NT2/D1 (cell line): ENCODE results near the gene ZNF736.
"Not testable (repeated sequence)": the region's sequence is repeated elsewhere in the genome, so short reads cannot be mapped to it uniquely, and the experiment has no call there.

Experiments used
- DNase-seq: peaks from one replicate; pipeline ENCODE4 v3.0.0-alpha.2; 2011; ENCODE audit warnings: low read depth, low spot score
- H3K27me3 ChIP-seq: 2 replicates; pipeline ENCODE4 v1.6.0; 2011; ENCODE audit warnings: mild to moderate bottlenecking; ENCODE audit not compliant: insufficient read length, insufficient read depth
- H3K36me3 ChIP-seq: 2 replicates; pipeline ENCODE4 v1.6.1; 2011; ENCODE audit warnings: mild to moderate bottlenecking, low read length, mixed read lengths; ENCODE audit not compliant: insufficient read depth, insufficient read length
- H3K4me1 ChIP-seq: 2 replicates; pipeline ENCODE4 v1.5.1; 2011; ENCODE audit not compliant: insufficient read depth, insufficient read length
- H3K4me3 ChIP-seq: 2 replicates; pipeline ENCODE4 v1.5.1; 2011; ENCODE audit warnings: low read depth; ENCODE audit not compliant: insufficient read length
- H3K9ac ChIP-seq: 2 replicates; pipeline ENCODE4 v1.6.0; 2011; ENCODE audit warnings: low read depth; ENCODE audit not compliant: insufficient read length
- H3K9me3 ChIP-seq: 2 replicates; pipeline ENCODE4 v1.5.1; 2011; ENCODE audit warnings: mild to moderate bottlenecking, low read length; ENCODE audit not compliant: insufficient read depth
- SUZ12 ChIP-seq: IDR thresholded peaks from 2 replicates; pipeline ENCODE4 v1.6.1; 2011; ENCODE audit not compliant: insufficient read length, insufficient read depth; ENCODE audit errors: extremely low read depth
- YY1 ChIP-seq: IDR thresholded peaks from 2 replicates; pipeline ENCODE4 v1.6.1; 2011; ENCODE audit not compliant: insufficient read length, insufficient read depth
- ZNF274 ChIP-seq: IDR thresholded peaks from 2 replicates; pipeline ENCODE4 v1.6.1; 2011; ENCODE audit warnings: mild to moderate bottlenecking, low read depth, low read length

Gene ZNF736

DNA sequence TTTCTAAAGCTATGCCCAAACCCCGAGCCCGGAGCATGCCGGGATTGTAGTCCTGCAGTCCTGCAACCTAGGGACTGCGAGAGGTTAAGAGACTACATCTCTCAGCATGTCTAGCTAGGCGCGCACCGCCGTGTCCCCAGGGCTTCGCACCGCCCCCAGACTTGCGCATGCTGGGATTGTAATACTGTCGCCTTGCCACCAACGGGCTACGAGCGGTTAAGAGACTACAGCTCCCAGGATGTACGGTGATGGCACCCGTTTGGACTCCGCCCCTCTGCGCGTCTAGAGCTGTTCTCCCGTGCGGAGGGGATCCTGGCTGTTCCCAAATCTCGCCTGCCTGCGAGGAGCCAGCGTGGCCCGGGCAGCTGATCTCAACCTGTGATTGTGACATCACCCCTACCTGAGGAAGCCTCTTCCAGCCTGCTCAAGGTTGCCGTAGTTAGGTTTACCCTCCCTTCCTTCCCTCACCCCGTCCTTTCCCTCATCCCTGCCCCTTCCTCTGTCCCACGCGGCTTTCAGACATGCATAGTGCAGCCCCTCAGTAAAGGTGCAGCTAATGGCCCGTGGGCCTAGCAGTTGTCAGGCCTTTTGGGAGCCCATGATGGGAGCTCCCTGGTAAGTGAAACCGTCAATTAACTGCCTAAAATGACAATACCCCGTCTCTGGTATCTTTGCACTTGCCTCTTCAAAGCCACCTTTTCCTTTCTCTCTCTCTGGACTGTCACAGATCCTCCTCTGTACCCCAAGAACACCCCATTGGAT lies 6.3 kb upstream of the ZNF736 start:
- H3K9ac ChIP-seq: peak overlapping the region; percentile 95
- no peak for TF ChIP-seq SUZ12
- TF ChIP-seq YY1: peak; percentile 59
- H3K9me3 ChIP-seq: no peaks in the 10 kb centered on the region
- no peaks in the 10 kb centered on the region for H3K27me3 ChIP-seq
- peaks cover 8% of the 10 kb centered on the region for H3K36me3 ChIP-seq
- H3K4me1 ChIP-seq: peaks cover 4% of the 10 kb centered on the region
- peak overlapping the region; percentile 94 for H3K4me3 ChIP-seq
- DNase-seq: peak; percentile 95

GRCh38 chr7:64308016-64308270 lies 5.8 kb upstream of the ZNF736 start:
- peaks cover 7% of the 10 kb centered on the region for H3K4me1 ChIP-seq
- H3K27me3 ChIP-seq: no peaks in the 10 kb centered on the region
- DNase-seq: no peak
- H3K9me3 ChIP-seq: no peaks in the 10 kb centered on the region
- peak overlapping the region; percentile 95 for H3K9ac ChIP-seq
- peak overlapping the region; percentile 94 for H3K4me3 ChIP-seq
- no peak for TF ChIP-seq YY1
- no peak for TF ChIP-seq ZNF274
- TF ChIP-seq SUZ12: no peak
- peaks cover 11% of the 10 kb centered on the region for H3K36me3 ChIP-seq

DNA sequence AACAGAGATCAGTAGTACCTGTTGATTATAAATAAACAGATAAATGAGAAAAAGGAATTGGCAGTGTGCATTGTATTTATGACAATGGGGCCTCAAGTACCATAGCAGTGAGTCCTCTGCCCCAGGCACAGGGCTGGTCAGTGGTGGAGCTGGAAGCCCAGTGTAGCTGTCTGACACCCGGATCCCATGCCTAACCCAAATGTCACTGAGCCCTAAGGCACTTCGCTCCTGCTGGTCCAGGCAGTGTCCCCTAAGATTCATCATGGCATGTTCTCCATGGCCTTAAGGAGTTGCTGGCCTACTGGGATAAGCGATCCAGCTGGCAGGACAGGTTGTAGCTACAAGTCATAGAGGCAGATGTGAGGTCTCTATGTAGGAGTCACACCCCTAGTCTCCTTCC lies 3.3 kb upstream of the ZNF736 start:
- no peak overlapping the region for H3K9ac ChIP-seq
- H3K27me3 ChIP-seq: no peaks in the 10 kb centered on the region
- H3K9me3 ChIP-seq: no peaks in the 10 kb centered on the region
- TF ChIP-seq ZNF274: no peak
- no peak for TF ChIP-seq SUZ12
- no peak for TF ChIP-seq YY1
- H3K36me3 ChIP-seq: peaks cover 11% of the 10 kb centered on the region
- H3K4me1 ChIP-seq: peaks cover 11% of the 10 kb centered on the region
- DNase-seq: no peak
- no peak overlapping the region for H3K4me3 ChIP-seq

GRCh38 chr7:64312826-64313225 lies 935 bp upstream of the ZNF736 start:
- Histone ChIP-seq H3K4me1 (peaks cover 7% of the 10 kb centered on the region), H3K27me3 (no peaks in the 10 kb centered on the region), H3K4me3 (no peak overlapping the region), H3K9me3 (no peaks in the 10 kb centered on the region), H3K9ac (no peak overlapping the region), H3K36me3 (peaks cover 24% of the 10 kb centered on the region)
- DNase-seq: no peak
- TF ChIP-seq SUZ12: no peak
- TF ChIP-seq YY1: no peak
- no peak for TF ChIP-seq ZNF274

DNA sequence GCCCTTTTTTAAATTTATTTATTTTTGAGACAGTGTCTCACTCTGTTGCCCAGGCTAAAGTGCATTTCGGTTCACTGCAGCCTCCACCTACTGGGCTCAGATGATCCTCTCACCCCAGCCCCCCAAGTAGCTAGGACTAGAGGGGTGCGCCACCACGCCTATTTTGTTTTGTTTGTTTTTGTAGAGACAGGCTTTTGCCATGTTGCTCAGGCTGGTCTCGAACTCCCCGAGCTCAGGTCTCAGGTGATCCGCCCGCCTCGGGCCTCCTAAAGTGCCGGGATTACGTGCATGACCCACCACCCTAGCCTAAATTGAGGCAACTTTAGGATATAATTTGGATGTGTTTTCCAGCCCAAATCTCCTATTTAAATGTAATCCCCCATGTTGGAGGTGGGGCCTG lies 805 bp downstream of the ZNF736 start:
- Histone ChIP-seq H3K9ac (peak overlapping the region; percentile 100), H3K4me3 (peak overlapping the region; percentile 99), H3K27me3 (no peaks in the 10 kb centered on the region), H3K9me3 (no peaks in the 10 kb centered on the region), H3K4me1 (peaks cover 7% of the 10 kb centered on the region), H3K36me3 (peaks cover 24% of the 10 kb centered on the region)
- no peak for DNase-seq
- no peak for TF ChIP-seq SUZ12
- no peak for TF ChIP-seq ZNF274
- TF ChIP-seq YY1: no peak

GRCh38 chr7:64316031-64316742 lies 2.4 kb downstream of the ZNF736 start:
- H3K36me3 ChIP-seq: peaks cover 22% of the 10 kb centered on the region
- H3K9me3 ChIP-seq, H3K27me3 ChIP-seq, H3K4me3 ChIP-seq, DNase-seq, H3K9ac ChIP-seq, H3K4me1 ChIP-seq: not testable (repeated sequence)

- peaks cover 21% of the 10 kb centered on the region for H3K9me3 ChIP-seq
- H3K36me3 ChIP-seq: peaks cover 29% of the 10 kb centered on the region
These were observed 7.1 kb downstream of the ZNF736 start for GRCh38 chr7:64320547-64321513.

DNA sequence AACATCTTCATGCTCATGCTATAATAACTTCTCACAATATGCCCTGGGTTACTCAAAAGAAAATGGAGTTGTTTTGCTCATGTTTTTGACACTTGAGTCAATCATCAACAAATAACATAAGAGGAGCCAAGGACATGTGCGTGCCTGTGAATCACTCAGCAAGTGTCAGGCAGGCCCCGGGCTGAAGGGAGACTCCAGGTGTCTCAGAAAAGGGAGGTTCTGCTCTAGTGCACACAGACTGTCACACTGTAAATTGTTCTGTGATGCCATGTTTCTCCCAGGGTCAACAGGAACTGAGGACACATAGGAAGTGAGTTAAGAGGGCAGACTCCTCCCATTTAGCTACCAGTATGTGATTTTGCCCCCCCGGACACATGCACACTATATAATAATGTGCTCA lies 10.4 kb downstream of the ZNF736 start:
- not testable (repeated sequence) for H3K4me3 ChIP-seq, H3K9ac ChIP-seq, H3K27me3 ChIP-seq, DNase-seq, H3K4me1 ChIP-seq
- H3K9me3 ChIP-seq: peaks cover 39% of the 10 kb centered on the region
- peaks cover 16% of the 10 kb centered on the region for H3K36me3 ChIP-seq

More at GRCh38 chr7:64320547-64321513, 7.1 kb downstream of the ZNF736 start:
- H3K27me3 ChIP-seq: no peaks in the 10 kb centered on the region
- no peak overlapping the region for H3K4me3 ChIP-seq
- H3K4me1 ChIP-seq: no peaks in the 10 kb centered on the region
- TF ChIP-seq ZNF274 (no peak), SUZ12 (no peak), YY1 (no peak)
- DNase-seq: no peak
- H3K9ac ChIP-seq: no peak overlapping the region
